ENCODE data around the gene CCL7. TPM values are rescaled to one million over a fixed set of nuclear protein-coding genes. Genes with fewer than 3 reads are reported as not detected.
"Not testable (repeated sequence)": the region's sequence is repeated elsewhere in the genome, so short reads cannot be mapped to it uniquely, and the experiment has no call there.

The CCL7 gene
- not detected for total RNA-seq
- polyA plus RNA-seq, result not detected
- total RNA-seq, result 0 to 0.09 (median 0) reads per million in 6 experiments

- H3K4me3 Mint-ChIP-seq, result no peak within 1 kb of the TSS
- no peak within 1 kb of the TSS for H3K27ac Mint-ChIP-seq
- ATAC-seq (no peak), DNase-seq (no peak)
- H3K4me1 Mint-ChIP-seq, result no peaks in the 10 kb centered on the region
- peaks cover 40 to 89% (median 61%) of the 10 kb centered on the region in 5 donors for H3K27me3 Mint-ChIP-seq
- H3K9me3 Mint-ChIP-seq, result no peaks in the 10 kb centered on the region
- POLR2A ChIA-PET, result no interaction called here
- no peaks in the 10 kb centered on the region for H3K36me3 Mint-ChIP-seq
Measured at GRCh38 chr17:34269969-34270368, at the start of gene CCL7. Gene CCL7, plus strand, starts transcription at chr17:34270221. Its CDS starts 70 bp downstream, at chr17:34270291.

GRCh38 chr17:34220752-34221395 lies 49.1 kb upstream of the CCL7 start:
- POLR2A ChIA-PET, result no interaction called here
- DNase-seq, result no peak
- ATAC-seq, result no peak
- Mint-ChIP-seq H3K4me3 (no peak overlapping the region), H3K27me3 (peaks cover 27 to 50% (median 34%) of the 10 kb centered on the region in 5 donors), H3K27ac (no peak overlapping the region), H3K4me1 (peaks cover 0 to 2% (median 0%) of the 10 kb centered on the region in 4 donors), H3K36me3 (peaks cover 0 to 8% (median 0%) of the 10 kb centered on the region in 3 donors), H3K9me3 (peaks cover 0 to 7% (median 0%) of the 10 kb centered on the region in 9 donors)

- Mint-ChIP-seq H3K27me3 (peaks cover 27 to 49% (median 29%) of the 10 kb centered on the region in 5 donors), H3K27ac (no peak overlapping the region), H3K4me1 (peaks cover 0 to 2% (median 0%) of the 10 kb centered on the region in 4 donors), H3K36me3 (peaks cover 0 to 8% (median 0%) of the 10 kb centered on the region in 3 donors), H3K4me3 (no peak overlapping the region), H3K9me3 (peaks cover 0 to 4% (median 0%) of the 10 kb centered on the region in 9 donors)
- DNase-seq, result no peak
- POLR2A ChIA-PET, result no interaction called here
- ATAC-seq, result no peak
Measured at GRCh38 chr17:34221411-34221810, 48.6 kb upstream of the CCL7 start.

DNA sequence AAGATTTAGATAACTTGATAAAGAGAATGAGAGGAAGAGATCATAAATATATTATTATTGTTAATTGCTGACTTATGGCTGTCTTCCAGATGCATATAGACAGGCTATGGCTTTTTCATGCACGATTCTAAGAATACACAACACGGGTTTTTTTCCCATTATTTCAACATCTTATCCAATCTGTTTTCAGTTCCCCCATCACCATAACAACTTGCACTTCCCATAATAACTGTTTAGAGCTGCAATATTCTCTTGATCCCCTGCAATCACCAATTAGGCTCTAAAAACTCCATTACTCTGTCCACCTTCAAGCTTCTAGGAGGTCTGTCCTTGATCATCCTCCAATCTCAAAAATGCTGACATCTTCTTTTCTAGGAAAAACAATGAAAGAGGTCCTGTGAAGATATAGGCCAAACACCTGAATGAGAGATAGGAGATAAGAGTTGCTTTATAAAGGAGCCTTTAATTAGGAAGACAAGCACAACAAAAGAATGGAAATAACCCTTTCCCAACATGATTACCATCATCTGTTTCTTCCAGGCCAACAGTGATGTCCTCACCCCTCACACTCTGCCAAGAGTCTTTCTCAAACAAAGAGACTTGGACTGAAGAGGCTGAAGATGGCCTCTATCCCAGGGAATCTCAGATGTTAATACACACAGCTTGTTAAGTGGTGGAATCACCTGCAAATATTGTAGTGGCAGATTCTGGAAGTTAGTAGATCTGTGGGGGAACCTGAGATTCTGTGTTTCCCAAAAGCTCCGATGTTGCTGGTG lies 47.1 kb upstream of the CCL7 start:
- Mint-ChIP-seq H3K36me3 (peaks cover 0 to 8% (median 0%) of the 10 kb centered on the region in 3 donors), H3K4me1 (peaks cover 0 to 2% (median 0%) of the 10 kb centered on the region in 4 donors), H3K27ac (no peak overlapping the region), H3K9me3 (peaks cover 0 to 4% (median 0%) of the 10 kb centered on the region in 9 donors), H3K27me3 (peaks cover 16 to 43% (median 27%) of the 10 kb centered on the region in 5 donors), H3K4me3 (no peak overlapping the region)
- DNase-seq (no peak), ATAC-seq (no peak)
- POLR2A ChIA-PET, result no interaction called here

GRCh38 chr17:34225046-34225445 lies 45.0 kb upstream of the CCL7 start:
- Mint-ChIP-seq H3K27ac (no peak overlapping the region), H3K4me3 (no peak overlapping the region), H3K4me1 (peaks cover 0 to 1% (median 0%) of the 10 kb centered on the region in 4 donors), H3K27me3 (peaks cover 16 to 34% (median 27%) of the 10 kb centered on the region in 5 donors), H3K36me3 (peaks cover 0 to 8% (median 0%) of the 10 kb centered on the region in 3 donors), H3K9me3 (peaks cover 0 to 14% (median 5%) of the 10 kb centered on the region in 9 donors)
- DNase-seq (no peak), ATAC-seq (no peak)
- POLR2A ChIA-PET, result no interaction called here

GRCh38 chr17:34226011-34226743 lies 43.8 kb upstream of the CCL7 start:
- H3K27me3 Mint-ChIP-seq, result peaks cover 17 to 37% (median 29%) of the 10 kb centered on the region in 5 donors
- H3K9me3 Mint-ChIP-seq, result peaks cover 0 to 19% (median 10%) of the 10 kb centered on the region in 9 donors
- no peak overlapping the region for H3K27ac Mint-ChIP-seq
- POLR2A ChIA-PET, result no interaction called here
- H3K36me3 Mint-ChIP-seq, result peaks cover 0 to 8% (median 0%) of the 10 kb centered on the region in 3 donors
- ATAC-seq (no peak), DNase-seq (no peak)
- no peak overlapping the region for H3K4me3 Mint-ChIP-seq
- H3K4me1 Mint-ChIP-seq, result peaks cover 0 to 1% (median 0%) of the 10 kb centered on the region in 4 donors

GRCh38 chr17:34226744-34227034 lies 43.3 kb upstream of the CCL7 start:
- POLR2A ChIA-PET, result no interaction called here
- Mint-ChIP-seq H3K36me3 (peaks cover 0 to 8% (median 0%) of the 10 kb centered on the region in 3 donors), H3K27ac (no peak overlapping the region), H3K4me3 (no peak overlapping the region), H3K27me3 (peaks cover 17 to 37% (median 27%) of the 10 kb centered on the region in 5 donors), H3K4me1 (peaks cover 0 to 1% (median 0%) of the 10 kb centered on the region in 4 donors), H3K9me3 (peaks cover 0 to 19% (median 10%) of the 10 kb centered on the region in 9 donors)
- no peak for ATAC-seq
- no peak for DNase-seq

DNA sequence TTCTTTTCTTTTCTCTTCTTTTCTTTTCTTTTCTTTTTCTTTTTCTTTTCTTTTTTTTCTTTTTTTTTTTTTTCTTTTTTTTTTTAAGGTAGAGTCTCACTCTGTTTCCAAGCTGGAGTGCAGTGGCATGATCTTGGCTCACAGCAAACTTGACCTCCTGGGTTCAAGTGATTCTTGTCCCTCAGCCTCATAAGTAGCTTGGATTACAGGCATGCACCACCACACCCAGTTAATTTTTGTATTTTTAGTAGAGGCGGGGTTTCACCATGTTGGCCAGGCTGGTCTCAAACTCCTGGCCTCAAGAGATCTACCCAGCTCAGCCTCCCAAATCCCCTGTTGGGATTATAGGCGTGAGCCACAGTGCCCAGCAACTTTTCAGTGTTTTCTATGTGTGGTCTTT lies 42.7 kb upstream of the CCL7 start:
- H3K36me3 Mint-ChIP-seq, H3K4me3 Mint-ChIP-seq, DNase-seq, ATAC-seq, H3K4me1 Mint-ChIP-seq, POLR2A ChIA-PET, H3K27ac Mint-ChIP-seq: not testable (repeated sequence)
- H3K9me3 Mint-ChIP-seq, result peaks cover 0 to 19% (median 10%) of the 10 kb centered on the region in 9 donors
- H3K27me3 Mint-ChIP-seq, result peaks cover 13 to 31% (median 24%) of the 10 kb centered on the region in 5 donors

GRCh38 chr17:34227707-34228106 lies 42.3 kb upstream of the CCL7 start:
- H3K27me3 Mint-ChIP-seq, result peaks cover 13 to 30% (median 25%) of the 10 kb centered on the region in 5 donors
- H3K4me1 Mint-ChIP-seq, result peaks cover 0 to 1% (median 0%) of the 10 kb centered on the region in 4 donors

DNA sequence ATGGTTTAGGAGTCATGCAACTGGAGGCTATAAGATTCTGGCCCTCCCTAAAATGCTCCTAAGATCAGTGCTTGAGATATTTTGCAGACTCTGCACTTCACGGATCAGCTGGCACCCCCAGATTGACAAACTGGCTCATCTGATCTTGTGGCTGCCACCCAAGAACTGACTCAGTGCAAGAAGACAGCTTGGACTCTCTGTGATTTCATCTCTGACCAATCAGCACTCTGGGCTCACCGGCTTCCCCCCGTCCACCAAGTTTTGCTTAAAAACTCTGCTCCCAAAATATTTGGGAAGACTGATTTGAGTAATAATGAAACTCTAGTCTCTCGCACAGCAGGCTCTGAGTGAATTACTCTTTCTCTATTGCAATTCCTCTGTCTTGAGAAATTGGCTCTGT lies 41.2 kb upstream of the CCL7 start:
- Mint-ChIP-seq H3K36me3 (peaks cover 0 to 8% (median 0%) of the 10 kb centered on the region in 3 donors), H3K9me3 (peaks cover 0 to 19% (median 10%) of the 10 kb centered on the region in 9 donors), H3K27me3 (peaks cover 12 to 27% (median 25%) of the 10 kb centered on the region in 5 donors), H3K4me1 (peaks cover 0 to 6% (median 0%) of the 10 kb centered on the region in 4 donors), H3K27ac (no peak overlapping the region), H3K4me3 (no peak overlapping the region)
- ATAC-seq (no peak), DNase-seq (no peak)
- POLR2A ChIA-PET, result no interaction called here

More at GRCh38 chr17:34227707-34228106, 42.3 kb upstream of the CCL7 start:
- Mint-ChIP-seq H3K9me3 (peaks cover 0 to 19% (median 10%) of the 10 kb centered on the region in 9 donors), H3K36me3 (peaks cover 0 to 8% (median 0%) of the 10 kb centered on the region in 3 donors), H3K27ac (no peak overlapping the region), H3K4me3 (no peak overlapping the region)
- ATAC-seq (no peak), DNase-seq (no peak)
- POLR2A ChIA-PET, result no interaction called here

DNA sequence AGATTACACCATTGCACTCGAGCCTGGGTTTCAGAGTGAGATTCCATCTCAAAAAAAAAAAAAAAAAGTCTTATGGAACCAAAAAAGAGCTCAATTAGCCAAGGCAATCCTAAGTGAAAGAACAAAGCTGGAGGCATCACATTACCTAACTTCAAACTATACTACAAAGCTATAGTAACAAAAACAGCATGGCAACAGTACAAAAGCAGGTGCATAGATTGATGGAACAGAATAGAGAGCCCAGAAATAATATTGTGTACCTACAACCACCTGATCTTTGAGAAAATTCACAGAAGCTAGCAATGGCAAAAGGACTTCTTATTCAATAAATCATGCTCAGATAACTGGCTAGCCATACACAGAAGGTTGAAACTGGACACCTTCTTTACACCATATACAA lies 39.7 kb upstream of the CCL7 start:
- POLR2A ChIA-PET, result no interaction called here
- Mint-ChIP-seq H3K27me3 (peaks cover 6 to 26% (median 22%) of the 10 kb centered on the region in 5 donors), H3K36me3 (peaks cover 0 to 8% (median 0%) of the 10 kb centered on the region in 3 donors), H3K4me3 (no peak overlapping the region), H3K9me3 (peaks cover 0 to 19% (median 10%) of the 10 kb centered on the region in 9 donors), H3K4me1 (peaks cover 0 to 9% (median 0%) of the 10 kb centered on the region in 4 donors), H3K27ac (no peak overlapping the region)
- no peak for ATAC-seq
- DNase-seq, result no peak

- Mint-ChIP-seq H3K4me1 (peaks cover 0 to 8% (median 0%) of the 10 kb centered on the region in 4 donors), H3K9me3 (peaks cover 0 to 9% (median 4%) of the 10 kb centered on the region in 9 donors), H3K36me3 (peaks cover 0 to 2% (median 0%) of the 10 kb centered on the region in 3 donors), H3K4me3 (no peak overlapping the region), H3K27ac (no peak overlapping the region), H3K27me3 (peaks cover 2 to 26% (median 16%) of the 10 kb centered on the region in 5 donors)
- ATAC-seq (no peak), DNase-seq (no peak)
- POLR2A ChIA-PET, result no interaction called here
Measured at GRCh38 chr17:34234616-34235015, 35.4 kb upstream of the CCL7 start.
